Large intestine (tissue), 3 donors: ENCODE results near the gene FBXL17. TPM values are rescaled to one million over a fixed set of nuclear protein-coding genes. Genes with fewer than 3 reads are reported as not detected.

Experiments used
- DNase-seq, 2 donors: peaks; one replicate each; pipeline versions ENCODE4 v3.0.0 to v3.0.0-alpha.2; 2013
- H3K27ac ChIP-seq: one replicate; pipeline ENCODE4 v1.5.1; 2013; ENCODE audit warnings: low read length
- H3K27me3 ChIP-seq: 2 replicates; pipeline ENCODE4 v1.6.1; 2013; ENCODE audit warnings: low read length; ENCODE audit not compliant: control insufficient read depth, insufficient read depth
- H3K36me3 ChIP-seq: 2 replicates; pipeline ENCODE4 v1.6.1; 2013; ENCODE audit warnings: low read length; ENCODE audit not compliant: control insufficient read depth, insufficient read depth
- H3K4me1 ChIP-seq: one replicate; pipeline ENCODE4 v1.6.1; 2013; ENCODE audit warnings: low read length; ENCODE audit not compliant: control insufficient read depth, insufficient read depth
- H3K4me3 ChIP-seq: one replicate; pipeline ENCODE4 v1.5.1; 2013; ENCODE audit warnings: low read length
- H3K9me3 ChIP-seq: one replicate; pipeline ENCODE4 v1.6.1; 2013; ENCODE audit warnings: mild to moderate bottlenecking, low read depth, low read length, moderate library complexity; ENCODE audit not compliant: control insufficient read depth
- WGBS: methylation state at CpG from one replicate; pipeline ENCODE4 v1.1.5; 2013; ENCODE audit warnings: low lambda C conversion rate; ENCODE audit not compliant: insufficient coverage; 5-methylcytosine and 5-hydroxymethylcytosine counted together
- polyA plus RNA-seq: library from polyadenylated mRNA; unstranded; fragments of 120-200 nt; gene quantifications from one replicate; pipeline ENCODE4 v1.2.1, GENCODE V29; 2013

The FBXL17 gene
- polyA plus RNA-seq, 1 donor = 20.4 TPM

DNA sequence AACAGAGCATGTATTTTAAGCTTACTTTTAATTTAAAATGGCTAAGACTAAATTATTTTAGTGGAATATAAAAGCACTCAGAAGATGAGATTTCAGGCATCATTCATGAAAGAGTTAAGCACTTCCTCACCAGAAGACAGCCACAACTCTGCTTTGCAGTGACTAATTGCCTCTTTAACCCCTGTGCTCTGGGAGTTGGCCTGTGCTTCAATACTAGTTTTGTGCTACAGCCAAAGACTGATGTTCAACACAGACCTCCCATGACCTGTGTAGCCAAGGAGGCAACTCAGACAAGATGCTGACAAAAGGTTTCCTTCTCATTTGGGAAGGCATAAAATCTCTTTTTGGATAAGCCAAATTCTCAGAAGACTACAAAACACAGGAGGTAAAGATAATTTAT is 353.5 kb downstream of the FBXL17 start:
- DNase-seq = no peak
- H3K9me3 ChIP-seq = no peaks in the 10 kb centered on the region
- no peaks in the 10 kb centered on the region for H3K4me1 ChIP-seq
- no peaks in the 10 kb centered on the region for H3K27me3 ChIP-seq
- H3K27ac ChIP-seq = no peak overlapping the region
- H3K36me3 ChIP-seq = no peaks in the 10 kb centered on the region
- H3K4me3 ChIP-seq = no peak overlapping the region

GRCh38 chr5:108025957-108026356 is 355.9 kb downstream of the FBXL17 start:
- Histone ChIP-seq H3K4me1 (no peaks in the 10 kb centered on the region), H3K4me3 (no peak overlapping the region), H3K36me3 (no peaks in the 10 kb centered on the region), H3K27me3 (no peaks in the 10 kb centered on the region), H3K27ac (no peak overlapping the region), H3K9me3 (no peaks in the 10 kb centered on the region)
- 89% methylated on average over 2 of the region's 2 CpGs for WGBS
- DNase-seq = no peak

DNA sequence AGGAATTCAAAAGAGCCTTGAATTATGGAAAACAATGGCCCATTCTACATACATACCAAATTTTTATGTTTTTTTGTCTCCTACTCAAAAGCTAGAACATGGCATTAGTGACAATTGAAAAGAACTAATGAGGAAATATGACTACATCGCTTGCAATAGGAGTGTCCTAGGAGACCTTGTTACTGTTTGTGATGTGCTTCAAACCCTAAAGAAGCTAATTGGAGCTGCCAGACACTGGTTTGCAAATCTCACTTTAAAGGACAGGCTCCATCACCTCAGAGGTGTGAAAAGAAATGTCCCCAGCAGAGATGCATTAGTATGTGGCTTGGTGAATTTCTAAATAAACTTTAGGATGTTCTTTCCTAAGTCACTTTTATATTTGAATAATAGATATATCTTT is 356.9 kb downstream of the FBXL17 start:
- no CpG with 5 or more reads among the region's 1 CpG for WGBS
- no peak overlapping the region for H3K4me3 ChIP-seq
- no peaks in the 10 kb centered on the region for H3K36me3 ChIP-seq
- DNase-seq = no peak
- H3K9me3 ChIP-seq = no peaks in the 10 kb centered on the region
- H3K27ac ChIP-seq = no peak overlapping the region
- no peaks in the 10 kb centered on the region for H3K4me1 ChIP-seq
- H3K27me3 ChIP-seq = no peaks in the 10 kb centered on the region

- H3K36me3 ChIP-seq = peaks cover 2% of the 10 kb centered on the region
- H3K27ac ChIP-seq = no peak overlapping the region
- WGBS = no CpG with 5 or more reads among the region's 2 CpGs
- no peak for DNase-seq
- H3K4me3 ChIP-seq = no peak overlapping the region
- no peaks in the 10 kb centered on the region for H3K9me3 ChIP-seq
- H3K4me1 ChIP-seq = no peaks in the 10 kb centered on the region
- no peaks in the 10 kb centered on the region for H3K27me3 ChIP-seq
These were observed 365.8 kb downstream of the FBXL17 start for GRCh38 chr5:108016101-108016500.

DNA sequence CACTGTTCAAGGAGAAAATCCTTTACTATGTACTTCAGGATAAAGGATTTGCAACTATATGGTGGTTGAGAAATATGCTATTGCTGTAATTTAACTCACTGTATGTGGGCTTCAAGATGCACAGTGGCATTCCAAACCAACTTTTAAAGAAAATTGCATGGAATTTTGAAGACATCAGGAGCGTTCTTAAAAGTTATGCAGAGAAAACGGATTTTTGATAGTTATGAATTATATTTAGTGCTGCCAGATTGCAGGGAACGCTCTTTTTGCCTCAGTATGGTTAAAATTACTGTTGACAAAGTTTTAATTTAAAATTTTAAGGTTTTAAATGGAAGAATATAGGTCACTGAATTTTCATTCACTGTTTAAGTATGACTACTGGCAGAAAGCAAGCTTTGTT is 375.1 kb downstream of the FBXL17 start:
- DNase-seq = no peak
- no peaks in the 10 kb centered on the region for H3K36me3 ChIP-seq
- H3K9me3 ChIP-seq = no peaks in the 10 kb centered on the region
- H3K4me3 ChIP-seq = no peak overlapping the region
- H3K4me1 ChIP-seq = no peaks in the 10 kb centered on the region
- no peaks in the 10 kb centered on the region for H3K27me3 ChIP-seq
- no peak overlapping the region for H3K27ac ChIP-seq
- 90% methylated on average over 2 of the region's 3 CpGs for WGBS

- peak; percentile 23 to 60 for DNase-seq
- no peaks in the 10 kb centered on the region for H3K4me1 ChIP-seq
- H3K27ac ChIP-seq = no peak overlapping the region
- no CpG with 5 or more reads among the region's 1 CpG for WGBS
- no peaks in the 10 kb centered on the region for H3K36me3 ChIP-seq
- H3K4me3 ChIP-seq = no peak overlapping the region
- no peaks in the 10 kb centered on the region for H3K27me3 ChIP-seq
- H3K9me3 ChIP-seq = no peaks in the 10 kb centered on the region
These were observed 378.7 kb downstream of the FBXL17 start for GRCh38 chr5:108003178-108003577.

DNA sequence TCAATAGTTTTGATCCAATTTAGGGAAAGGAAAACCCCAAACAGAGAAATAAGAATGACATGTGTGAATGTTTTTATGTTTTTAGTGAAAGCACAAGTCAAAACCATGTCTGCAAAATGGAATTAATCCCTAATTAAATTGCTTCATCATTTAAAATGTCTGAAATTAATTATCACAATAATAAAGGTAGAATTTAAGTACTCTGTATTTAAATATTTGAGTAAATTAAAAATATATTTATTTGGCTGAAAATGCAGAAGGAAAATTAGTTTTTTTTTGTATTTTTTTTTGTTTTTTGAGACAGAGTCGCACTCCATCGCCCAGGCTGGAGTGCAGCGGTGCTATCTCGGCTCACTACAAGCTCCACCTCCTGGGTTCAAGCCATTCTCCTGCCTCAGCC is 380.7 kb downstream of the FBXL17 start:
- Histone ChIP-seq H3K9me3 (no peaks in the 10 kb centered on the region), H3K27ac (no peak overlapping the region), H3K36me3 (no peaks in the 10 kb centered on the region), H3K4me3 (no peak overlapping the region), H3K4me1 (no peaks in the 10 kb centered on the region), H3K27me3 (no peaks in the 10 kb centered on the region)
- WGBS = no CpG with 5 or more reads among the region's 4 CpGs
- no peak for DNase-seq

GRCh38 chr5:107997338-107997980 is 384.4 kb downstream of the FBXL17 start:
- Histone ChIP-seq H3K27ac (no peak overlapping the region), H3K27me3 (no peaks in the 10 kb centered on the region), H3K4me1 (no peaks in the 10 kb centered on the region), H3K4me3 (no peak overlapping the region), H3K36me3 (no peaks in the 10 kb centered on the region), H3K9me3 (no peaks in the 10 kb centered on the region)
- no peak for DNase-seq
- 57% methylated on average over 2 of the region's 4 CpGs for WGBS

DNA sequence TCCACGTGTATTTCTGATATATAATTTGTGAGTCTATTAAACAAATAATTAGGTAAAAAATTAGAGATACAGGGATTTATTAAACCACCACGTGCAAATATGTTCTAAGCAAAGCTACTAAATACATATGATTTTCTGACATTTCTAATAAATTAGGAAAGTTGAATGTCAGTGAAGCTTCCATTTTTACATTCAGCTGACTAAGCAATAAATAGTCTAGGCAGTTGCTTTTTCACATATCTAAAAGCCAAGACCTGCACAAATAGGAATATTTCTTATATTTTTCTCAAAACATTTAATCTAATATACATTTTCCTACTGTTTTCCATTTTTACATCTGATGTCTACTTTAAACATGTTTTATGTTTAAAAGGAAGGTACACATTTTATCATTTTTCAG is 388.6 kb downstream of the FBXL17 start:
- DNase-seq = no peak
- no peak overlapping the region for H3K4me3 ChIP-seq
- WGBS = 100% methylated on average over 2 of the region's 2 CpGs

GRCh38 chr5:107990881-107991810 is 390.8 kb downstream of the FBXL17 start:
- H3K36me3 ChIP-seq = no peaks in the 10 kb centered on the region
- no peak overlapping the region for H3K27ac ChIP-seq
- no peak for DNase-seq
- WGBS = 83% methylated on average over 2 of the region's 7 CpGs
- H3K4me1 ChIP-seq = no peaks in the 10 kb centered on the region
- H3K4me3 ChIP-seq = no peak overlapping the region
- H3K9me3 ChIP-seq = no peaks in the 10 kb centered on the region
- no peaks in the 10 kb centered on the region for H3K27me3 ChIP-seq

More for the DNA sequence above, 388.6 kb downstream of the FBXL17 start:
- Histone ChIP-seq H3K4me1 (no peaks in the 10 kb centered on the region), H3K27ac (no peak overlapping the region), H3K9me3 (no peaks in the 10 kb centered on the region), H3K36me3 (no peaks in the 10 kb centered on the region), H3K27me3 (no peaks in the 10 kb centered on the region)

- no peak for DNase-seq
- H3K27ac ChIP-seq = no peak overlapping the region
- H3K36me3 ChIP-seq = no peaks in the 10 kb centered on the region
- no peaks in the 10 kb centered on the region for H3K9me3 ChIP-seq
- H3K4me3 ChIP-seq = no peak overlapping the region
- H3K27me3 ChIP-seq = no peaks in the 10 kb centered on the region
- H3K4me1 ChIP-seq = no peaks in the 10 kb centered on the region
These were observed 396.8 kb downstream of the FBXL17 start for GRCh38 chr5:107985144-107985543.
